HEK293 (cell line): ENCODE data around the gene FOXO3.

Source experiments
- CTCF ChIP-seq: fragments of 450-650 bp; formaldehyde crosslinking; IDR thresholded peaks from 2 replicates; pipeline ENCODE4 v1.5.1; 2016; ENCODE audit warnings: missing biosample characterization, missing genetic modification characterization
- ELK4 ChIP-seq: IDR thresholded peaks from 2 replicates; pipeline ENCODE4 v1.6.1; 2011; ENCODE audit warnings: mild to moderate bottlenecking, low read depth, low read length, borderline replicate concordance
- FEZF1 ChIP-seq: fragments of 450-650 bp; formaldehyde crosslinking; IDR thresholded peaks from 2 replicates; pipeline ENCODE4 v1.5.1; 2016; ENCODE audit warnings: missing biosample characterization, missing genetic modification characterization
- GLIS2 ChIP-seq: fragments of 450-650 bp; formaldehyde crosslinking; IDR thresholded peaks from 2 replicates; pipeline ENCODE4 v1.5.1; 2016; ENCODE audit warnings: missing biosample characterization, missing genetic modification characterization
- INSM2 ChIP-seq: fragments of 450-650 bp; formaldehyde crosslinking; IDR thresholded peaks from 2 replicates; pipeline ENCODE4 v1.5.1; 2016; ENCODE audit warnings: missing biosample characterization, missing genetic modification characterization
- KLF9 ChIP-seq: fragments of 450-650 bp; formaldehyde crosslinking; IDR thresholded peaks from 2 replicates; pipeline ENCODE4 v1.5.1; 2016; ENCODE audit warnings: missing biosample characterization, missing genetic modification characterization, low read depth
- OSR2 ChIP-seq: fragments of 450-650 bp; formaldehyde crosslinking; IDR thresholded peaks from 2 replicates; pipeline ENCODE4 v1.5.1; 2016; ENCODE audit warnings: missing biosample characterization, missing genetic modification characterization
- OVOL3 ChIP-seq: fragments of 450-650 bp; formaldehyde crosslinking; IDR thresholded peaks from 2 replicates; pipeline ENCODE4 v1.5.1; 2016; ENCODE audit warnings: missing biosample characterization, missing genetic modification characterization
- PRDM6 ChIP-seq: fragments of 450-650 bp; formaldehyde crosslinking; IDR thresholded peaks from 2 replicates; pipeline ENCODE4 v1.5.1; 2017; ENCODE audit warnings: missing biosample characterization, missing genetic modification characterization
- SP2 ChIP-seq: fragments of 450-650 bp; formaldehyde crosslinking; IDR thresholded peaks from 2 replicates; pipeline ENCODE4 v1.5.1; 2016; ENCODE audit warnings: missing biosample characterization, missing genetic modification characterization
- SP3 ChIP-seq: fragments of 450-650 bp; formaldehyde crosslinking; IDR thresholded peaks from 2 replicates; pipeline ENCODE4 v1.5.1; 2016; ENCODE audit warnings: missing biosample characterization, missing genetic modification characterization
- ZBTB10 ChIP-seq: fragments of 450-650 bp; formaldehyde crosslinking; IDR thresholded peaks from 2 replicates; pipeline ENCODE4 v1.5.1; 2016; ENCODE audit warnings: missing biosample characterization, missing genetic modification characterization
- ZBTB20 ChIP-seq: fragments of 450-650 bp; formaldehyde crosslinking; IDR thresholded peaks from 2 replicates; pipeline ENCODE4 v1.5.1; 2016; ENCODE audit warnings: missing biosample characterization, missing genetic modification characterization
- ZBTB49 ChIP-seq: fragments of 450-650 bp; formaldehyde crosslinking; IDR thresholded peaks from 2 replicates; pipeline ENCODE4 v1.5.1; 2016; ENCODE audit warnings: missing biosample characterization, missing genetic modification characterization, low read depth
- ZNF138 ChIP-seq: fragments of 450-650 bp; formaldehyde crosslinking; IDR thresholded peaks from 2 replicates; pipeline ENCODE4 v1.5.1; 2016; ENCODE audit warnings: missing biosample characterization, missing genetic modification characterization, borderline replicate concordance
- ZNF18 ChIP-seq: fragments of 450-650 bp; formaldehyde crosslinking; IDR thresholded peaks from 2 replicates; pipeline ENCODE4 v1.5.1; 2016; ENCODE audit warnings: missing biosample characterization, missing genetic modification characterization
- ZNF202 ChIP-seq: fragments of 450-650 bp; formaldehyde crosslinking; IDR thresholded peaks from 2 replicates; pipeline ENCODE4 v1.5.1; 2016; ENCODE audit warnings: missing biosample characterization, missing genetic modification characterization, borderline replicate concordance
- ZNF391 ChIP-seq: fragments of 450-650 bp; formaldehyde crosslinking; IDR thresholded peaks from 2 replicates; pipeline ENCODE4 v1.5.1; 2016; ENCODE audit warnings: low read depth, missing biosample characterization, missing genetic modification characterization, borderline replicate concordance
- ZNF404 ChIP-seq: fragments of 450-650 bp; formaldehyde crosslinking; IDR thresholded peaks from 2 replicates; pipeline ENCODE4 v1.5.1; 2017; ENCODE audit warnings: missing biosample characterization, missing genetic modification characterization
- ZNF488 ChIP-seq: fragments of 450-650 bp; formaldehyde crosslinking; IDR thresholded peaks from 2 replicates; pipeline ENCODE4 v1.5.1; 2016; ENCODE audit warnings: missing biosample characterization, missing genetic modification characterization
- ZNF530 ChIP-seq: fragments of 450-650 bp; formaldehyde crosslinking; IDR thresholded peaks from 2 replicates; pipeline ENCODE4 v1.5.1; 2016; ENCODE audit warnings: low read depth, missing biosample characterization, missing genetic modification characterization
- ZNF621 ChIP-seq: fragments of 450-650 bp; formaldehyde crosslinking; IDR thresholded peaks from 2 replicates; pipeline ENCODE4 v1.5.1; 2017; ENCODE audit warnings: missing biosample characterization, missing genetic modification characterization
- ZNF624 ChIP-seq: fragments of 450-650 bp; formaldehyde crosslinking; IDR thresholded peaks from 2 replicates; pipeline ENCODE4 v1.5.1; 2017; ENCODE audit warnings: missing biosample characterization, missing genetic modification characterization
- ZNF837 ChIP-seq: fragments of 450-650 bp; formaldehyde crosslinking; IDR thresholded peaks from 2 replicates; pipeline ENCODE4 v1.5.1; 2016; ENCODE audit warnings: missing biosample characterization, missing genetic modification characterization

FOXO3 gene

GRCh38 chr6:108699290-108700041 is 138.7 kb downstream of the FOXO3 start (continued):
- no peak for TF ChIP-seq PRDM6 (tag by site-specific recombination)
- TF ChIP-seq ZNF837 (tag by site-specific recombination): no peak
- no peak for TF ChIP-seq OSR2 (tag by site-specific recombination)
- TF ChIP-seq SP3 (tag by site-specific recombination): no peak
- TF ChIP-seq ZNF138 (tag by site-specific recombination): no peak
- no peak for TF ChIP-seq GLIS2 (tag by site-specific recombination)
- no peak for TF ChIP-seq CTCF (tag by site-specific recombination)
- no peak for TF ChIP-seq FEZF1 (tag by site-specific recombination)
- TF ChIP-seq INSM2 (tag by site-specific recombination): no peak
- no peak for TF ChIP-seq ZBTB20
- TF ChIP-seq ZNF202: no peak
- TF ChIP-seq ZNF404 (tag by site-specific recombination): no peak
- peak; percentile 77; the same call in 1 of the 2 replicates for TF ChIP-seq ZNF624
- TF ChIP-seq ZNF621 (tag by site-specific recombination): no peak
- TF ChIP-seq ZNF488 (tag by site-specific recombination): no peak
- TF ChIP-seq ZNF391 (tag by site-specific recombination): no peak
- no peak for TF ChIP-seq ELK4
- TF ChIP-seq ZBTB10 (tag by site-specific recombination): no peak
- TF ChIP-seq SP2 (tag by site-specific recombination): no peak
- no peak for TF ChIP-seq ZBTB49 (tag by site-specific recombination)
- TF ChIP-seq OVOL3 (tag by site-specific recombination): no peak
- no peak for TF ChIP-seq ZNF530 (tag by site-specific recombination)
- no peak for TF ChIP-seq ZNF18 (tag by site-specific recombination)
- no peak for TF ChIP-seq KLF9 (tag by site-specific recombination)
